Measurements from ENCODE around the gene PRDM16. TPM values are rescaled to one million over a fixed set of nuclear protein-coding genes. Genes with fewer than 3 reads are reported as not detected.

The PRDM16 gene
- total and polyA plus RNA-seq, 2 experiments from 2014 or later = 41.8 to 55.8 TPM

- no peak overlapping the region for H3K27ac ChIP-seq
- H3K9me3 ChIP-seq (ENCODE audit: low read depth) = no peaks in the 10 kb centered on the region
- no peaks in the 10 kb centered on the region for H3K27me3 ChIP-seq
- H3K4me1 ChIP-seq (ENCODE audit: low read depth) = peaks cover 25% of the 10 kb centered on the region
- DNase-seq (ENCODE audit: low read depth in 1 of 2, low spot score in 1 of 2) = no peak
- H3K36me3 ChIP-seq = peaks cover 3% of the 10 kb centered on the region
- TF ChIP-seq CTCF (IDR thresholded peaks at IDR 0.05; ENCODE audit: low read depth, low read length) = no peak
- no peak overlapping the region for H3K4me3 ChIP-seq
These were observed 176.3 kb downstream of the PRDM16 start for GRCh38 chr1:3245344-3245743.

- Histone ChIP-seq H3K27me3 (no peaks in the 10 kb centered on the region), H3K9me3 (ENCODE audit: low read depth) (no peaks in the 10 kb centered on the region), H3K27ac (no peak overlapping the region), H3K36me3 (peaks cover 3% of the 10 kb centered on the region), H3K4me1 (ENCODE audit: low read depth) (peaks cover 29% of the 10 kb centered on the region), H3K4me3 (no peak overlapping the region)
- no peak for TF ChIP-seq CTCF (IDR thresholded peaks at IDR 0.05; ENCODE audit: low read depth, low read length)
- no peak for DNase-seq (ENCODE audit: low read depth in 1 of 2, low spot score in 1 of 2)
These were observed 176.8 kb downstream of the PRDM16 start for GRCh38 chr1:3245768-3246167.

- DNase-seq (ENCODE audit: low read depth in 1 of 2, low spot score in 1 of 2) = no peak
- Histone ChIP-seq H3K27me3 (no peaks in the 10 kb centered on the region), H3K36me3 (peaks cover 3% of the 10 kb centered on the region), H3K27ac (no peak overlapping the region), H3K4me3 (no peak overlapping the region), H3K9me3 (ENCODE audit: low read depth) (no peaks in the 10 kb centered on the region), H3K4me1 (ENCODE audit: low read depth) (peaks cover 30% of the 10 kb centered on the region)
- TF ChIP-seq CTCF (IDR thresholded peaks at IDR 0.05; ENCODE audit: low read depth, low read length) = no peak
These were observed 177.2 kb downstream of the PRDM16 start for GRCh38 chr1:3246251-3246650.

- Histone ChIP-seq H3K9me3 (ENCODE audit: low read depth) (no peaks in the 10 kb centered on the region), H3K27me3 (no peaks in the 10 kb centered on the region), H3K27ac (no peak overlapping the region), H3K36me3 (peaks cover 3% of the 10 kb centered on the region), H3K4me1 (ENCODE audit: low read depth) (peaks cover 30% of the 10 kb centered on the region), H3K4me3 (no peak overlapping the region)
- DNase-seq (ENCODE audit: low read depth in 1 of 2, low spot score in 1 of 2) = peak in 1 of 2 donors; percentile 24
- no peak for TF ChIP-seq CTCF (IDR thresholded peaks at IDR 0.05; ENCODE audit: low read depth, low read length)
These were observed 178.6 kb downstream of the PRDM16 start for GRCh38 chr1:3247521-3248121.

- Histone ChIP-seq H3K4me3 (no peak overlapping the region), H3K36me3 (peaks cover 3% of the 10 kb centered on the region), H3K27me3 (no peaks in the 10 kb centered on the region), H3K4me1 (ENCODE audit: low read depth) (peaks cover 30% of the 10 kb centered on the region), H3K9me3 (ENCODE audit: low read depth) (no peaks in the 10 kb centered on the region), H3K27ac (no peak overlapping the region)
- no peak for DNase-seq (ENCODE audit: low read depth in 1 of 2, low spot score in 1 of 2)
- TF ChIP-seq CTCF (IDR thresholded peaks at IDR 0.05; ENCODE audit: low read depth, low read length) = no peak
These were observed 179.4 kb downstream of the PRDM16 start for GRCh38 chr1:3248155-3249141.

All from cardiac muscle cell (in vitro differentiated cells and primary cell).